Measurements from ENCODE around the gene NLK.
"Not testable (repeated sequence)": the region's sequence is repeated elsewhere in the genome, so short reads cannot be mapped to it uniquely, and the experiment has no call there.

Gene NLK

DNA sequence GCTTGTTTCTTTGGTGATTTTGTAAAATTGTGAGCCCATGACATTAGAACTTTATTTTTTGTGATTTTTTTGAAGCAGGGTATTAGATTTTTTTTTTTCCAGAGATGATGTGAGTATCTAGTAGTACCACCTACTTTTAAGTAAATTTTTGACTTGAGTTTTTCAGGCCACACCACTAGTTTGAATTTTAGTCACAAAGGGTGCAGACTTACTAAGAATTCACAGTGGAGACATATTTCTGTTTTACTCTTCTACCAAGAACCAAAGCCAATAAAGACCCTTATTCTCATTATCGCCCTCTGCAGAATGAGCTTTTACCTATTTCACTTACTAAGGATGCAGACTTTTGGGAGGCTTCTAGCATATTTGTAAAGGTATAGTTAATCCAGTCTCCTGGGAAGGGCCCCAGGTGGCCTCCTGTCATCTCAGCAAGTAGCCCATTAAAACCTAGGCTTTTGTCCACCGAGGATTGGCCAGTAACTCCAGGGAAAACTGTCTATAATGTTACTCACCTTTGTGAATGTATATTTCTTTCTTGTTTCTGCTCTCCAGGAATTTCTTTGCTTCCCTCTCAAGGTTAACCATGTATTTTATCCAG lies 30.6 kb downstream of the NLK start:
- DNase-seq (ENCODE audit: low read depth): no peak

GRCh38 chr17:28074010-28074409 lies 31.5 kb downstream of the NLK start:
- no peak for DNase-seq (ENCODE audit: low read depth)

DNA sequence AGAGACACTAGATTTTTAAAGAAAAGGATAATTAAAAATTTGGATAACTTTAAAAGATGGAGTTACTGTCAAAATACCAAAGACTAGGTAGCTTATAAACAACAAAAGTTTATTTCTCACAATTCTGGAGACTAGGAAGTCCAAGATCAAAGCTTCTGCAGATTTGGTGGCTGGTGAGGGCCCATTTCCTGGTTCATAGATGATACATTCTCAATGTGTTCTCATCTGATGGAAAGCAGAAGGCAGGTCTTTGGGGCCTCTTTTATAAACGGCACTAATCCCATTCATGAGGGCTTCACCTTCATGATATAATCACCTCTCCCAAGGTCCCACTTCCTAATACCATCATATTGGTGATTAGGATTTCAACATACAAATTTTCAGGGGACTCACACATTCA lies 33.7 kb downstream of the NLK start:
- no peak for DNase-seq (ENCODE audit: low read depth)

DNA sequence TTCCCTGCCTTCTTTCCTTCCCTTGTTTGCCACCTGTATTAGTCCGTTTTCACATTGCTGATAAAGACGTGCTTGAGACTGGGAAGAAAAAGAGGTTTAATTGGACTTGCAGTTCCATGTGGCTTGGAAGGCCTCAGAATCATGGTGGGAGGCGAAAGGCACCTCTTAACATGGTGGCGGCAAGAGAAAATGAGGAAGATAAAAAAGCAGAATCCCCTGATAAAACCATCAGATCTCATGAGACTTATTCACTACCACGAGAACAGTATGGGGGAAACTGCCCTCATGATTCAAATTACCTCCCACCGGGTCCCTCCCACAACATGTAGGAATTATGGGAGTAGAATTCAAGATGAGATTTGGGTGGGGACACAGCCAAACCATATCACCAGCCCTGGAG lies 34.7 kb downstream of the NLK start:
- not testable (repeated sequence) for DNase-seq (ENCODE audit: low read depth)

DNA sequence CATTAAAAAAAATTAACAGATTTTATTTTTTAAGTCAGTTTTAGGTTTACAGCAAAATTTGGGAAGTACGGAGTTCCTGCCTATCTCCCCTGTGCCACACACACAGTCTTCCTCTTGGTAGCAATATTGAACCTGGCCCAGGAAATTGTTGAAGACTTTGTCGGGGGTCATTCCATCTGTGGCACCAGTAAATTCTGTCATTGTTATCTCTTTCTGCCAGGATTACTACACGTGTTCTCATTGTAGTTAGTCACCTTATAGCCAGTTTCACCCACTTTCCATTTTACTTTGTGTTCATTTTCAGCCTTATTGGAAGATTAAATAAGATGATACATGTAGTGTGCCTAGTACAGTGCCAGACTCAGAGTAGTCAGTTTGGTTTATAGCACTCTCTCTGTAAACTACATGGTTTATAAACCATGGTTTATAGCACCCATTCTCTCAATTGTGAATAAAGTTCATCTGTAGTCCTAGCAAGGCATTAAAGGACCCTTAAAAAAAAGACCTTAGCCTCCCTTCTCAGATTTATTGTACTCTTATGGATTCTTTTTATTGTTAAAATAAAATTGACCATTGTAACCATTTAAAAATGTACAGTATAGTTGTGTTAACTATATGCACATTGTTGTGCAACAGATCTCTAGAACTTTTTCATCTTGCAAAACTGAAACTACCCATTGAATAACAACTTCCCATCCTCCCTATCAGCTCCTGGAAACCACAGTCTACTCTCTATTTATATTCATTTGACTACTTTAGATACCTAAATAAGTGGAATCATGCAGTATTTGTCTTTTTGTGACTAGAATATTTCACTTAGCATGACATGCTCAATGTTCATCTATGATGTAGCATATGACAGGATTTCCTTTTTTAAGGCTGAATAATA lies 36.1 kb downstream of the NLK start:
- DNase-seq (ENCODE audit: low read depth): no peak

DNA sequence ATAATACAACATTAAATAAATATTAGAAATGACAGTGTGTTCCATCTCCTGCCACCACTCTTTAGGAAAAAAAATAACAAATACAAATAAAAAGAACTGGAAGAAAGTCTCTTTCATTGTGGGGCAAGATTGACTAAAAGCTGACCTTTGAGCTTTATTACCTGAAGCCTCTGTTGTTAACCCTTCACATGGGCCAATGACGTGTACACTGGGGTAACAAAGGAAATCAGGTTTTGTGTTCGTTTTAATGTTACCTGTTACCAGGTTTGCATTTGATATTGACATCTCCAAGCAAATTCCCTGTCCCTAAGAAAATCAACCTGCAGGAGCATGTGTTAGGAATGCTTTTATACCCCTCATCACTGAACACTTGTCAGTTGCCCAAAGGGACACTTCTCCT lies 39.0 kb downstream of the NLK start:
- DNase-seq (ENCODE audit: low read depth): no peak

- DNase-seq (ENCODE audit: low read depth): no peak
Measured at GRCh38 chr17:28085766-28086165, 43.3 kb downstream of the NLK start.

- no peak for DNase-seq (ENCODE audit: low read depth)
Measured at GRCh38 chr17:28086519-28086918, 44.0 kb downstream of the NLK start.

- DNase-seq (ENCODE audit: low read depth): no peak
Measured at GRCh38 chr17:28087743-28088142, 45.3 kb downstream of the NLK start.

- DNase-seq (ENCODE audit: low read depth): no peak
Measured at GRCh38 chr17:28090551-28090950, 48.1 kb downstream of the NLK start.

DNA sequence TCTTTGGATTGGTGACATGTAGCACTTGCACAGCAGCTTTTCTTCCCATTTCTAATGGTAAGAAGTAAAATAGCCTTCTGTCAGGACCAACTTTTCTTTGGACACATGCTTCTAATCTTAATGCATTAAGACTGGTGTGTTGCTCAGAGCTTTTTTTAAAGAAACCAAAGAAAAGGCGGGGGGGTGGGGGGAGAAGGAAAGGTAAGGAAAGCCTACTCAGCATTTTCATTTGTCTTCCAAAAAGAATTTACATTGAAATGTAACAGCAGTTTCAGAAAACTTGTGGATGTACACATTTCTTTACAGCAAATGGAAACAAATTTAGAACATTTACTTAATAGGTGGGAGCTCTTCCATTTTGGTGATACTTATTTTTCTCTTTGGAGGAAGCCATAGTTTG lies 49.6 kb downstream of the NLK start:
- DNase-seq (ENCODE audit: low read depth): no peak

- DNase-seq (ENCODE audit: low read depth): no peak
Measured at GRCh38 chr17:28093999-28094716, 51.7 kb downstream of the NLK start.

DNA sequence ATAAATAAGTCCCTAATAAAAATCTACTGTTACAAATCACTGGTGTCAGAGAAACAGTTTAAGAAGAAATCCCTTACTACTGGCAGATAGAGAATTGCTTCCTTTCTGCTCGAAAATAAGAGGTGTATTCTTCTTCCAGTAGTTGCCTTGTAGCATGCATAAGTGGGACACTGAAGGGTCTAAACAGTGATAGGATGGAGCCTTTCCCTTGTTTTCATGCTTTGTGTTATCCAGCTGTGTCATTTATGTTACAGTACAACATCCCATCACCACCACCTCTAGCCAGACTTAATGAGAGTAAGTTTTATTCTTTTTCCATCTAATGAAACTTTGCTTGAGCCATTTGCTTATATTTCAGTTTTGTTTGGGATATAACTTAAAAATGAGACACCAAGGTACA lies 54.3 kb downstream of the NLK start:
- DNase-seq (ENCODE audit: low read depth): no peak

DNA sequence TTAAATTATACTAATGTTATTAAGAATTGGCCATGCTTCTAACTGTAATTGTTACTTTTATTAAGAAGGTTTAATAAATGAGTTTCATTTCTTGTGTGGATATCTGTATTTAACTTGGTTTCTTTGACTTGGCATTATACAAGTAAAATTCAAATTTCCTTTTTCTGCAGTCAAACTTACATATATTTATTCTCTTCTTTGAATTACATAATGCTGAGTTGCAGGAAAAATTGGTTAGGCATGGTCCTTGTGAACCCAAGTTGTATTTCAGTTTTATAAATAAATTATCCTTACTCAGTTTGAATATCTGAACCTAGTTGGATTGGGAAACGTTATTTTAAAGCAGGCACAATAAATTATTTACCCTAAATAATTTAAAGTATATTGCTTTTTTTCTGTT lies 54.8 kb downstream of the NLK start:
- no peak for DNase-seq (ENCODE audit: low read depth)

- no peak for DNase-seq (ENCODE audit: low read depth)
Measured at GRCh38 chr17:28097901-28098300, 55.4 kb downstream of the NLK start.

- DNase-seq (ENCODE audit: low read depth): not testable (repeated sequence)
Measured at GRCh38 chr17:28098591-28098990, 56.1 kb downstream of the NLK start.

DNA sequence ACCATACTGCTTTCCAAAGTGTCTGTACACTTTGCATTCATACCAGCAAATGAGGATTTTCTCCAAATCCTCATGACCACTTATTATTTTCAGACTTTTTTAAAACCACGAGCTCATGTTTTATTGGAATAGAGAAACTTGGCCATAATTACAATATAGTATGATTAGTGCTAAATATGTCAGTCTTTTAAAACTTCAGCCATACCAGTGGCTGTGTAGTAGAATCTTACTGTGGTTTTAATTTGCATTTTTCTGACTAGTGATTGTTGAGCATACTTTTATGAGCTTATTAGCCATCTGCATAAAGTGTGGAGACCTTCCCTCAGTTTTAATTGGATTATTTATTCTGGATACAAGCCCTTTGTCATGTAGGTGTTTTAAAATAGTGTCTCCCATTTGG lies 57.8 kb downstream of the NLK start:
- no peak for DNase-seq (ENCODE audit: low read depth)

DNA sequence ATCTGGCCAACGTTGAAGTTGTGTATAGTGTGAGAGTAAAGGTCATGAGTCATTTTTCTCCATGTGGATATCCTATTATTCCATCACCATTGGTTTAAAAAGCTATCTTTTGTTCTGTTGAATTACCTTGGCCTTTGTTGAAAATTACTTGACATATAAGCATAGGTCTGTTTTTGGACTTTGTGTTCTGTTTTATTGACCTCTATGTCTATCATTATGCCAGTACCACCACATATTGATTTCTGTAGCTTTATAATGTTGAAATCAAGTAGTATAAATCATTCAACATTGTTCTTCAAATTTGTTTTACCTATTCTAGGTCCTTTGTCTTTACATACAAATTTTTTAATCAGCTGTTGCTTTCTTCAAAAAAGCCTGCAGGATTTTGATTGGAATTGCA lies 58.5 kb downstream of the NLK start:
- no peak for DNase-seq (ENCODE audit: low read depth)

DNA sequence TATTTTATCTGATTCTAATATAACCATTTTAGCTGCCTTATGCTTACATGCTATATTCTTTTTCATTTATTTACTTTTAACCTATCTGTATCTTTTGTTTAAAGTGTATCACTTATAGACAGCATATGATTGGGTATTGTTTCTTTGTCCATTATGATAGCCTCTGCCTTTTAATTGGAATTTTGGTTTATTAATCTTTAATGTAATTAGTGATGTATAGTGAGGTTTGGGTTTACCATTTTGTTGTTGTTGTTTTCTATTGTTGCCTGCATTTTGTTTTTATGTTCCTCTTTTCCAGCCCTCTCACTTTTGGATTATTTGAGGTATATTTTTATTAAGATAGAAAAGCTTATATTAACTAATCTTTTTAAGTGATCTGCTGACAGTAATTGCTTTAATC lies 59.4 kb downstream of the NLK start:
- DNase-seq (ENCODE audit: low read depth): no peak

DNA sequence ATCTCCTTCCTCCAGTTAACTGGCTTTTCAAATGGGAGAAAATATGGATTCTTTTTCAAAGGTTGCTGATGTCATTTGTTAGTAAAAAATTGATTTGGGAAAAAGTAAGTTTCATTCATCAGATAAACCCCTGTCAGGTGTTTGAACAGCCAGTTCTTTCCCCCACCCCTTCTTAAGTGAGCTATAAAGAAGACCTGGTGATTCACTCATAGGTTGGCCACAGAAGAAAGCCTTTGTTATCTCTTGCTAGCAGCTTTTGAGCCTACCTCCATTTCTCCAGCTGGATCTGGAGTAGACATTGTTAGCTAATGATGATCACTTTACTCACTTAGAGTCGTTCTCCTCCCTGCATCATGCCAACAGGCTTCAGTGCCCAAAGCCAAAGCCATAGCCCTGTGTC lies 63.0 kb downstream of the NLK start:
- no peak for DNase-seq (ENCODE audit: low read depth)

DNA sequence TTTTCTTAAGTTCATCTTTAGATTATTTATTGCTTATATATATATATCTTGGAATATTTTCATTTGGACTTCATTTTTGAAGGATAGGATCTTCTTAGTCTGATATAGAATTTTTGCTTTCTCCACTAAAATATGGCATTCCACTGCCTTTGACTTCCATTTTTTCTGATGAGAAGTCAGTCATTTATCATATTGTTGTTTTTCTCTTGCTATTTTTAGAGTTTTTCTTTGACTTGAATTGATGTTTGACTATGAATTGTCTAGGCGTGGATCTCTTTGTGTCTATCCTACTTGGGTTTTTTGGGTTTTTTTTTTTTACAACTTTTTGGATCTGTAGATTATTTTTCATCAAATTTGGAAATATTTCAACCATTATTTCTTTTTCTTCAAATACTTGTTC lies 67.7 kb downstream of the NLK start:
- DNase-seq (ENCODE audit: low read depth): no peak

- no peak for DNase-seq (ENCODE audit: low read depth)
Measured at GRCh38 chr17:28112181-28112580, 69.7 kb downstream of the NLK start.

GRCh38 chr17:28112606-28113005 lies 70.1 kb downstream of the NLK start:
- no peak for DNase-seq (ENCODE audit: low read depth)
